ENCODE measurements around the gene CD22.

GRCh38 chr19:35288906-35289305, 40.1 kb upstream of the CD22 start:
- TF ChIP-seq POLR2A (IDR thresholded peaks at IDR 0.05) (no peak), CTCF (IDR thresholded peaks at IDR 0.05) (no peak), POLR2AphosphoS5 (IDR thresholded peaks at IDR 0.05) (no peak)
